GM08714 (cell line): ENCODE measurements around the gene ZNF622.
A peak's percentile ranks its signal among the peaks of the same experiment; 100 is the strongest.
"Not testable (repeated sequence)": the region's sequence is repeated elsewhere in the genome, so short reads cannot be mapped to it uniquely, and the experiment has no call there.

Experiments used
- H3K4me3 ChIP-seq: fragments of 200-500 bp; sonication (Bioruptor generic); 2 replicates; pipeline ENCODE4 v1.5.1; 2014; ENCODE audit warnings: mild to moderate bottlenecking, low read length, inconsistent platforms
- ZNF274 ChIP-seq: IDR thresholded peaks from 2 replicates; pipeline ENCODE4 v1.6.1; 2012; ENCODE audit warnings: mild to moderate bottlenecking, low read depth, low read length

Gene ZNF622

DNA sequence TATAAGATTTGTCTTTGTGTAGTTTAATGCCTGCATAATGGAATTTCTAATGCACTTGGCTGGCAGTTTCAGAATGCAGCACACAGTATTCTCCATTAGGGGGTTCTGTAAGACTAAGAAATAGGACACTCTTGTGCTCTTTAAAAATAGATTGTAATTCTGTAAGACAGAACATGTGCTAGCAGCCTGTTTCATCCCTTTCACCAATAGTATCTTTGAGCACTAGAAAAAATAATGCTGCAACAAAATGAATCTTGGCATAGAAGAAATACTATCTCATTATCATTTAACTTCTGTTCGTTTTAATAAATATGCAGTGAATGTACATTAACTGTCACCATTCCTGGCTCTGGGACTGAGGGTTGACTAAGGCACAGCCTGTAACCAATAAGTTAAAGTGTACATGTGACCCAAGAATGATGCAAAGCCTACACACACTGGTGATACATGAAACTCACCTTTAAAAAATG is 23.8 kb upstream of the ZNF622 start:
- H3K4me3 ChIP-seq = no peak overlapping the region
- TF ChIP-seq ZNF274 = no peak

DNA sequence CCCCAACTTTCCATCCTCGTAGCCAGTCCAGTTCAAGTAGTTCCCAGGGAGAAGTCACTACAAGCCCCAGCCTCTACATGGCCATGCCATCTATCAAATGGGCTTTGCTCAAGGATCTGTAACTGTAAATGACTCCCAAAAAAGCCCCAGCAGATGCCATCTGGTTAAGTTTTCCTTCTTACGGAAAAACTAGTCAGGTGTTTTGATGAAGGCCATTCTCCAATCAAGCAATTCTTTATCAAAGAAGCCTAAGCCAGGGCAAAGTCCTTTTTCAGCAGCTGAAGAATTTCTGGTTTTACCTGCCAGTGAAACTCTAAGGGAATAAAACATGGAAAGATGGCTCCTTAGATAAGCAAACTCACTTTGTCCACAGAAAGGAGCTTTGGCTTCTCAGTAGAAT is 21.9 kb upstream of the ZNF622 start:
- no peak overlapping the region for H3K4me3 ChIP-seq
- TF ChIP-seq ZNF274 = no peak

- H3K4me3 ChIP-seq = no peak overlapping the region
- no peak for TF ChIP-seq ZNF274
These were observed 21.1 kb upstream of the ZNF622 start for GRCh38 chr5:16486711-16487111.

DNA sequence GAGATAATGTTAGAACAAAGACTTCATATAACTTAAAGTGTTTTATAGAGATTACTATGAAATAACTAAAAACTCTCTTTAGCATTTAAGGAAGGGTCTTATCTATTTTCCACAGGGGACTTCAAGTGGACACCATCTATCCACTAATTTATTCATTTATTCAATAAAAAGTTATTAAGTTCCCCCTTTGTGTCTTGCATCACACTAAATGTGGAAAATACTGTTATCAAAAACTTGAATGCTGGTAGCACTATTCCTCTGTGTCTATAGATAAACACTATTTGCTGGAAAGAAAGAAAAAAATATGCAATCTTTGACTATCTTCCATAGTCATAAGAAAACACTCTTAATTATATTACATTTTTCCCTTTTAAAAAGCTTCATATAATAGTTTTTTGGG is 20.1 kb upstream of the ZNF622 start:
- no peak for TF ChIP-seq ZNF274
- no peak overlapping the region for H3K4me3 ChIP-seq

DNA sequence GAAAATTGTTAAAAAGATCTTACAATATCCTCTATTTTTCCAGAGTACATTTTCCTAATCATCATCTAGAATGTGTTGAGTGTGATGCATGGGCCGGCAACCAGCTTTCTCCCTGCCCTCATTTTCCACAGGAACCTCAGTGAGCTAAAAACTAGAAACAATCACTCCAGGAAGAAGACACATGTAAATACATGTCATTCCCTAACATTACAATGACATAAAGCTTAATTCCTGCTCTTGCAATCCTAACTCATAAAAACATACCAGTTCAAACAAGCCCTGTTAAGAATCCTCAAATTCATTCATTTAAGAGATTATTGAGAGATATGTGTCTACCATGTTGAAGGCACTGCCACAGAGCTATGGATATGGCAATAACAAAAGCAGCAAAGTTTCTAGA is 18.5 kb upstream of the ZNF622 start:
- no peak for TF ChIP-seq ZNF274
- no peak overlapping the region for H3K4me3 ChIP-seq

GRCh38 chr5:16483361-16483760 is 17.8 kb upstream of the ZNF622 start:
- no peak for TF ChIP-seq ZNF274
- no peak overlapping the region for H3K4me3 ChIP-seq

- no peak overlapping the region for H3K4me3 ChIP-seq
- no peak for TF ChIP-seq ZNF274
These were observed 17.3 kb upstream of the ZNF622 start for GRCh38 chr5:16482891-16483290.

DNA sequence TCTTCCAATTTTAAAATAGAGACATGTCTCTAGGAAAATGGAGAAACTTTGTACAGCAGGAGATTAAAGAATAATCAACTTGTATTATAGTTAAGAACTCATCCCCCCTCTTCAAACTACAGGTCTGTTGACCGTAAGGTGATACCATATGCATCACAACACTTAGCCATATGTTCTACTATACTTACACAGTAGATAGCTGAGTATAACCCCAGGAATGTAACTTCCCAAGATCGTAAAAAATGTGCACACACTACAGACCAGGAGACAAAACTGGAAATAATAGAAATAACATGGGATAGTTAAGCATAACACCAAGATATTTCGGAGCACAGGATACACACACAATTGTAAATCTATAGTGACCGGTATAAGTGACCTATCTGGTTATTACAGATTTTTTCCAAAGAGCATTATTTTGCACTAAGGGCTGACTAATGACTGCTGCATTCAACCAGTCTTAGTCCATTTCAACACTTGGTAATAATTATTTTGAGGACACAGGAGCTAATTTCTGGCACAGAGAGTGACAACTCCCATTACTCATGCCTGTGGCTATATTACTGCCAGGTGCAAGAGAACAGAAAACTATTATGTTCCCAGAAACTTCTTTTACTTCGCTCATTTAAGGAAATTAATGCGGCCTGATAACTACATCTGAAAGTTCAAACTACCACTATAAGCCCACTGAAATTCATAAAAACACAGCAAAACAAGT is 15.4 kb upstream of the ZNF622 start:
- no peak overlapping the region for H3K4me3 ChIP-seq
- no peak for TF ChIP-seq ZNF274

DNA sequence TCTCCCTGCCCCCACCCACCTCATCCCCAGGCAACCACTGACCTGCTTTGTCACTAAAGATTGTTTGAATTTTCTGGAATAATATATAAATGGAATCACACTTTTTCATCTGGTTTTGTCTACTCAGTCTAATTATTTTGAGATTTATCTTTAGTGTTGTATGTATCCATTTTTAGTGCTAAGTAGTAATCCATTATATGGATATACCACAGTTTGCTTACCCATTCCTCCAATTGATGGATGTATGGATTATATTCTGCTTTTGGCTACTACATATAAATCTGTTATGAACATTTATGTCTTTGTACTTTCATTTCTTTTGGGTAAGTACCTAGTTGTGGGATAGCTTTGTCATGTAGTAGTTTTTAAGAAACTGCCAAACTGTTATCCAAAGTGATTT is 14.5 kb upstream of the ZNF622 start:
- TF ChIP-seq ZNF274 = no peak
- H3K4me3 ChIP-seq = no peak overlapping the region

DNA sequence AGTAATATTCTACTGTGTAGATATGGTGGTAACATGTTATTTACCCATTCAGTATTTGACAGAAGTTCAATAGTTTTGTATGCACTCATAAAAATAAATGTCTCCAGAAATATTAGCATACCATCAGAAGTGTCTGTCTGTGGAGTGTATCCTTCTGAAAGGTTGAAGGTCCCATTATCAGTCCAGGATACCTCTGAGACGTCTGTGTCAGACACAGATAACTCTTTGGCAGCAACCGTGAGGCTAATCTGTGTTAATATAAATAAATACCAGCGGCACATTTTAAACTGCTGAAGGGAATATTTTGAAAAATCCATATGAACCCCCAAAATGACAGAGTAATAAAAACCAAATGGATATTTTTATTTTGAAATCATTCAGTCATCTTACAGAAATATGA is 11.9 kb upstream of the ZNF622 start:
- no peak overlapping the region for H3K4me3 ChIP-seq
- TF ChIP-seq ZNF274 = no peak

DNA sequence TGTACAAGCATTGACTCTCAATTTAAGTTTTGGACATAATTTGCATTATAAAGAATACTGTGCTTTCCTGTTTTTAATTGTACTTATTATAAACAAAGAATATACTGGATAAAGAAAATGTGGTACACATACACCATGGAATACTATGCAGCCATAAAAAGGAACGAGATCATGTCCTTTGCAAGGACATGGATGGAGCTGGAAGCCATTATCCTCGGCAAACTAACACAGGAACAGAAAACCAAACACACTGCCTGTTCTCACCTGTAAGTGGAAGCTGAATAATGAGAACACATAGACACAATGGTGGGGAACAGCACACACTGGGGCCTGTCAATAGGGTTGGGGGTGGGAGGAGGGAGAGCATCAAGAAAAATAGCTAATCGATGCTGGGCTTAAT is 10.8 kb upstream of the ZNF622 start:
- not testable (repeated sequence) for H3K4me3 ChIP-seq

- no peak overlapping the region for H3K4me3 ChIP-seq
- TF ChIP-seq ZNF274 = no peak
These were observed 5.8 kb upstream of the ZNF622 start for GRCh38 chr5:16471387-16471786.

GRCh38 chr5:16467363-16468219 is 2.0 kb upstream of the ZNF622 start:
- peak overlapping the region; percentile 74; the same call in 1 of the 2 replicates for H3K4me3 ChIP-seq
- TF ChIP-seq ZNF274 = no peak

DNA sequence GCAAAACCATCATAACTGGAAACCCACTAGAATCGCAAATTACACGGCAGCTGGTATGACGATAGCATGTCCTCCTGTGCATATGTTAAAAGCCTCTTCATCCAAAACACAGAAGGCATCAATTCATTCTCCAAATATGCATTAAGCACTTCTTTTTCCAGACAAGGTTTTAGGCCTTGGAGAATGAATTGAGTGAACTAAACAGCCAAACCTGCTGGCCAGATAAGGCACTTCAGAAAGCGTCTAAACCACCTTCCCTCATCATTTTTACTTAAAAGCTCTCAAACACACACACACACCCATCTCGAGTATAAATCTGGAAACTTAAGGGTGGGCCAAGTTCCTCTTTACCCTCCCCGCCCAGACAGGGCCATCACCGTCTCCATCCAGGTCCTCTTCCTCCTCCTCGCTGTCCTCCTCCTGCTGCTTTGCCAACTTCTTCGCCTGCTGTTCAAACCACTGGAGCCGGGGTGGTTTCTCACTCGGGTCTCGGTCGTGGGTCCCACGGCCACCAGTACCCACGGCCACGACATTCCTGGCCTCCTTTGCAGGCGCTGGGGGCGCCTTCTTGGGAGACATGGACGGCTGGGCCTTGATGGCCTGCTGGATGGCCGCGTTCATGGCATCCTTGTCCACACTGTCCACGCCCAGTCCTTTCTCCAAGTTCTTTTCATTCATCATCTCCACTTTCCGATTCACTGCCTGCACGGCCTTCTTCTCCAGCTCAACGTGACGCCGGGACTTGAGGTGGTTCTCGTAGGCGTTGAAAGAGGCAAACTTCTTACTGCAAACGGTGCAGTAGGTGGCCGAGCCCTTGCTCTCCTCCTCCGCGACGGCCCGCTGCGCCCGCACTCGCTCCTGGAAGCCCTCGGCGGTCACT is 696 bp downstream of the ZNF622 start:
- no peak for TF ChIP-seq ZNF274
- peak overlapping the region; percentile 74 for H3K4me3 ChIP-seq

- H3K4me3 ChIP-seq = peak overlapping the region; percentile 74
- no peak for TF ChIP-seq ZNF274
These were observed 1.4 kb downstream of the ZNF622 start for GRCh38 chr5:16464231-16464630.
